Thyroid gland (tissue), 4 donors: ENCODE results near the gene RNGTT.

Experiments
- POLR2A ChIP-seq, 2 donors: fragments of 450-650 bp; IDR thresholded peaks; one replicate each; pipeline ENCODE4 v1.6.1; 2017; ENCODE audit warnings: antibody characterized with exemption in 2 of 2, mild to moderate bottlenecking in 2 of 2, moderate library complexity in 1 of 2
- TF ChIP-seq, protein P1 (sequence below), 6 experiments: fragments of 200-600 bp in 3 of 6; fragments of 450-650 bp in 3 of 6; sonication (generic) in 3 of 6; IDR thresholded peaks; one replicate each; pipeline ENCODE4 v1.5.1; 2016 to 2019; ENCODE audit warnings: antibody characterized with exemption in 6 of 6, mild to moderate bottlenecking in 2 of 6, inconsistent platforms in 1 of 6, moderate library complexity in 1 of 6

DNA sequence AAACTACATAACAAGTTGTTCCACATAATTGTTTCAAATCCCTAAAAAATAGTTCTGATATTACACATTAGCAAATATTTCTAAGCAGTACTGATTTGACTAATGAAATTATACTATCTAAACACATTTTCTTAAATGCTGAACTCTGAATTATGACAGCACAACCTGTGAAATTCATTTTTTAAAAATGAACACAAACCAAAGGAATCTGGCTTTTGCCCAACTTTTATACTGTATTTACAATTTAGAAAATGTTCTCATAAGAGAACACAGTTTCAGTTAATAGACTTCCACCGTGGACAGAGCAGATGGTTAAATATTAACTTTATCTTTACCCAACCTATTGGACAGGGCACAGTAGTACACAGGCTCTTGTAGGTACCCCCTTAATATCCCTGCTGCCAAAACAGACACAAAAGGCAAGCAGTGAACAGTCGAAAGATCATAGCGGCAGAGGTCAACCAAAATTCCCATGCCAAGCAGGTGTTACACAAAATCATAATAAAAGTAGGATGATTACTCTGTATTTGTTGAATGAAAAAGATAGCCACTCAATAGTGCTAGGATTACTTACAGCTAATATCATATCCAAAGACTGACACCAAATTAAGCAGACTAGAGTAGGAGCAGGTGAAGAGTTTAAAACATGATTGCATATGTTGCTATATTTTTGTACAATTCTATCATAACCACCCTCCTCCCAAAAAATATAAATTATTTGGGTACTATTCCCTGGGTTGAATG is 122.5 kb downstream of the RNGTT start:
- TF ChIP-seq, protein P1, sequence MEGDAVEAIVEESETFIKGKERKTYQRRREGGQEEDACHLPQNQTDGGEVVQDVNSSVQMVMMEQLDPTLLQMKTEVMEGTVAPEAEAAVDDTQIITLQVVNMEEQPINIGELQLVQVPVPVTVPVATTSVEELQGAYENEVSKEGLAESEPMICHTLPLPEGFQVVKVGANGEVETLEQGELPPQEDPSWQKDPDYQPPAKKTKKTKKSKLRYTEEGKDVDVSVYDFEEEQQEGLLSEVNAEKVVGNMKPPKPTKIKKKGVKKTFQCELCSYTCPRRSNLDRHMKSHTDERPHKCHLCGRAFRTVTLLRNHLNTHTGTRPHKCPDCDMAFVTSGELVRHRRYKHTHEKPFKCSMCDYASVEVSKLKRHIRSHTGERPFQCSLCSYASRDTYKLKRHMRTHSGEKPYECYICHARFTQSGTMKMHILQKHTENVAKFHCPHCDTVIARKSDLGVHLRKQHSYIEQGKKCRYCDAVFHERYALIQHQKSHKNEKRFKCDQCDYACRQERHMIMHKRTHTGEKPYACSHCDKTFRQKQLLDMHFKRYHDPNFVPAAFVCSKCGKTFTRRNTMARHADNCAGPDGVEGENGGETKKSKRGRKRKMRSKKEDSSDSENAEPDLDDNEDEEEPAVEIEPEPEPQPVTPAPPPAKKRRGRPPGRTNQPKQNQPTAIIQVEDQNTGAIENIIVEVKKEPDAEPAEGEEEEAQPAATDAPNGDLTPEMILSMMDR (IDR thresholded peaks at IDR 0.05): no peak
- no peak for TF ChIP-seq POLR2A (IDR thresholded peaks at IDR 0.05)
